ENCODE data around the gene CRYGB. TPM values are rescaled to one million over a fixed set of nuclear protein-coding genes. Genes with fewer than 3 reads are reported as not detected.

The CRYGB gene
- total and polyA plus RNA-seq, 2 of the 13 experiments (the other 11 are each of a cell fraction or from before 2014, with no cell fraction given) = not detected

- TF ChIP-seq FOXP4 (CRISPR knock-in tag; IDR thresholded peaks at IDR 0.05) = no peak
- no peak for TF ChIP-seq ZNF138 (CRISPR knock-in tag; IDR thresholded peaks at IDR 0.05; ENCODE audit: low read depth)
- TF ChIP-seq MXD1 (CRISPR knock-in tag; IDR thresholded peaks at IDR 0.05) = no peak
- TF ChIP-seq MNT (IDR thresholded peaks at IDR 0.05) = no peak
- no peak; the same call in 1 of the 2 replicates for TF ChIP-seq ZNF746 (CRISPR knock-in tag; IDR thresholded peaks at IDR 0.05)
- TF ChIP-seq E2F1 (CRISPR knock-in tag; IDR thresholded peaks at IDR 0.05) = no peak
- TF ChIP-seq MTA3 (CRISPR knock-in tag; IDR thresholded peaks at IDR 0.05) = no peak
- TF ChIP-seq ARID5B (CRISPR knock-in tag; IDR thresholded peaks at IDR 0.05) = peak; percentile 84; the same call in 1 of the 2 replicates
- TF ChIP-seq TEAD2 (CRISPR knock-in tag; IDR thresholded peaks at IDR 0.05) = no peak
- TF ChIP-seq AGO2 (optimal IDR thresholded peaks at IDR 0.05; ENCODE audit: low read depth, low read length) = no peak
- no peak for TF ChIP-seq ZNF234 (CRISPR knock-in tag; conservative IDR thresholded peaks at IDR 0.05)
- TF ChIP-seq CHD4 (IDR thresholded peaks at IDR 0.05; ENCODE audit: borderline replicate concordance, low read length) = 0 out of 2 replicates have a peak, but pooled peaks have one; percentile 31
- no peak for TF ChIP-seq ZFP36L1 (CRISPR knock-in tag; IDR thresholded peaks at IDR 0.05)
- TF ChIP-seq SIX4 (CRISPR knock-in tag; IDR thresholded peaks at IDR 0.05) = no peak
- TF ChIP-seq NR2F6 (IDR thresholded peaks at IDR 0.05) = peak; percentile 31; the same call in 1 of the 2 replicates
- TF ChIP-seq NR2F6 (CRISPR knock-in tag; IDR thresholded peaks at IDR 0.05) = peak; percentile 24; the same call in 1 of the 2 replicates
- TF ChIP-seq SKI (IDR thresholded peaks at IDR 0.05; ENCODE audit: partially characterized antibody) = no peak
- TF ChIP-seq GMEB2 (CRISPR knock-in tag; IDR thresholded peaks at IDR 0.05; ENCODE audit: low read depth) = no peak
These were observed 15.9 kb downstream of the CRYGB start, which contains the start of gene CRYGC (continued) for GRCh38 chr2:208129744-208130711.

Data from HepG2 (cell line).